ENCODE data around the gene DNM3. TPM values are rescaled to one million over a fixed set of nuclear protein-coding genes. Genes with fewer than 3 reads are reported as not detected.
A peak's percentile ranks its signal among the peaks of the same experiment; 100 is the strongest.
"Not testable (repeated sequence)": the region's sequence is repeated elsewhere in the genome, so short reads cannot be mapped to it uniquely, and the experiment has no call there.

DNM3 gene
- total and polyA plus RNA-seq, 4 donors, result 38.5 to 93.9 (median 48.5) TPM

DNA sequence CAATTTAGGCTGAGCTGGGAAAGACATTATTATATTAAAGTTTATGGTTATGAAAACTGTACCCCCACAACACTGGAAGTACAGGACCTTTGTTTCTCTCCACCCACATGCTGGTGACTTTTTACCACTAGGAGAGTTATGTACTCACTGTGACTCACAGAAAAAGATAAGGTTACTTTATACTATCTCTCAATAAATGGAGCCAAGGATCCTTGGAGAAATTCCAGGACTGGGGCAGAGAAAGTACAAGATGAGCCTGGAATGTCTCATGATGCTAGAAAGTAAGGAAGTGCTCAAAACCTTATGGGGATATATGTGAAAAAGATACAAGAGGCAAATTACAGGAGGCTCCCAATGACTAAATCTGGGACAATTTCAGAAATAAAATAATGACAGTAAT, 515.3 kb downstream of the DNM3 start:
- H3K36me3 ChIP-seq (ENCODE audit: control insufficient read depth, insufficient read depth, low read length), result no peaks in the 10 kb centered on the region
- H3K27ac ChIP-seq (ENCODE audit: low read depth, low read length), result no peak overlapping the region
- H3K9me3 ChIP-seq (ENCODE audit: control insufficient read depth, insufficient read depth, low read length), result no peaks in the 10 kb centered on the region
- H3K4me3 ChIP-seq (ENCODE audit: low read depth, low read length), result no peak overlapping the region
- H3K4me1 ChIP-seq (ENCODE audit: control insufficient read depth, insufficient read depth, low read length), result peaks cover 8% of the 10 kb centered on the region
- H3K27me3 ChIP-seq (ENCODE audit: control insufficient read depth, insufficient read depth, low read length), result no peaks in the 10 kb centered on the region
- peak in 1 of 6 donors; percentile 62 for DNase-seq (ENCODE audit: low read depth in 4 of 6, low spot score in 6 of 6)

DNA sequence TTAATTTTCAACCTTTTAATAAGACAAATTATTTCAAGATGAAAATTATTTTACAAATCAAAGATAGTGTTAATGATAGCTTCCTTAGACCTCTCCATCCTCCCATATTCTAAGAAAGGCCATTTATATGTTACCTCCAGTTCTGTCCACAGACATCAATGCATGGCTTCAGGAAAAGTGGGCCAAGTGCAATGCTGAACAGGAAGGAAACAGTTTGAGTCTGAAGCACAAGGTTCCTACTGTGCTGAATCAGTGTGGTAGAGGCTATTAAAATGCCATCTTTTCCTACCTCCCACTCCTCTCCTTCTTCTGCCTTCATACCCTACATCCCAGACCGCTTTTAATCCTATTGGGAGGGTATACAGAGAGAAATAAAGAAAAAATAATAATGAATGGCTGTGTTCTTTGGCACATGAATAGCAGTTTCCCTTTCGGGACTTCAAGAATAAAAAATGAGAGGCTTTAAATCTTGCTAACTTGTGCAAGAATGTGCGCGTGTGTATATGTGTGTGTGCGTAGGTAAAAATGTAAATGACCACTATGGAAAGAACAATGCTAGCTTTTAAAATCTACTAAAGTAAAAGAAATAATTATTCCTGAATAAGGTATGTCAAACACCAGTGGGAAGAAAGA, 516.6 kb downstream of the DNM3 start:
- no peaks in the 10 kb centered on the region for H3K36me3 ChIP-seq (ENCODE audit: control insufficient read depth, insufficient read depth, low read length)
- peaks cover 8% of the 10 kb centered on the region for H3K4me1 ChIP-seq (ENCODE audit: control insufficient read depth, insufficient read depth, low read length)
- peak overlapping the region; percentile 91 for H3K27ac ChIP-seq (ENCODE audit: low read depth, low read length)
- WGBS (ENCODE audit: insufficient coverage), result no CpG with 5 or more reads among the region's 5 CpGs
- H3K27me3 ChIP-seq (ENCODE audit: control insufficient read depth, insufficient read depth, low read length), result no peaks in the 10 kb centered on the region
- H3K4me3 ChIP-seq (ENCODE audit: low read depth, low read length), result peak overlapping the region; percentile 19
- peak in 2 of 6 donors; percentile 59 to 62 for DNase-seq (ENCODE audit: low read depth in 4 of 6, low spot score in 6 of 6)
- no peaks in the 10 kb centered on the region for H3K9me3 ChIP-seq (ENCODE audit: control insufficient read depth, insufficient read depth, low read length)

DNA sequence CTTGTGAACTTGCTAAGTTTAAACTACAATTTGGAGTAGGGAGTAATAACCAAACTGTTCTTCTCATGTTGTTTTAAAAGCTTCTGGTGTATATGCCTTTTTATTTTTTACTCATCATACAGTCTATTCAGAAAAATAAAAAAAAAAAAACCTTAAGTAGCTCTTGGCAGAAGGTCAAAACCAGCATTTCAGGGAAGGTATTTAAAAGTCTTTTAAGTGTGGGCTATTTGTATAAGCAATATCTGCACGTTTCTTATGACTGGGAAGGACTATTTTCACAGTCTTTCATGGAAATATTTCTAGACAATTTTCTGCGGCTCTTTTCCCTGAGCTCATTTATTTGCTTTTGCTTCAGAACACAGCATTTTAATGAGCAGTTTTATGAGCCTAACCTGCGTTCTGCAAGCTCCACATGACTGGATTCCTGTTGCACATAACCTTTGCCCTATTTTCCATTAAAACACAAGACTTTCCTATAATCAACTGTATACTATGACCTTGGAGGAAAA, 518.2 kb downstream of the DNM3 start:
- peaks cover 8% of the 10 kb centered on the region for H3K4me1 ChIP-seq (ENCODE audit: control insufficient read depth, insufficient read depth, low read length)
- DNase-seq (ENCODE audit: low read depth in 4 of 6, low spot score in 6 of 6), result peak in 2 of 6 donors; percentile 73 to 74
- WGBS (ENCODE audit: insufficient coverage), result 10% methylated on average over 2 of the region's 3 CpGs
- H3K27me3 ChIP-seq (ENCODE audit: control insufficient read depth, insufficient read depth, low read length), result no peaks in the 10 kb centered on the region
- peak overlapping the region; percentile 91 for H3K27ac ChIP-seq (ENCODE audit: low read depth, low read length)
- H3K9me3 ChIP-seq (ENCODE audit: control insufficient read depth, insufficient read depth, low read length), result no peaks in the 10 kb centered on the region
- no peaks in the 10 kb centered on the region for H3K36me3 ChIP-seq (ENCODE audit: control insufficient read depth, insufficient read depth, low read length)
- peak overlapping the region; percentile 19 for H3K4me3 ChIP-seq (ENCODE audit: low read depth, low read length)

DNA sequence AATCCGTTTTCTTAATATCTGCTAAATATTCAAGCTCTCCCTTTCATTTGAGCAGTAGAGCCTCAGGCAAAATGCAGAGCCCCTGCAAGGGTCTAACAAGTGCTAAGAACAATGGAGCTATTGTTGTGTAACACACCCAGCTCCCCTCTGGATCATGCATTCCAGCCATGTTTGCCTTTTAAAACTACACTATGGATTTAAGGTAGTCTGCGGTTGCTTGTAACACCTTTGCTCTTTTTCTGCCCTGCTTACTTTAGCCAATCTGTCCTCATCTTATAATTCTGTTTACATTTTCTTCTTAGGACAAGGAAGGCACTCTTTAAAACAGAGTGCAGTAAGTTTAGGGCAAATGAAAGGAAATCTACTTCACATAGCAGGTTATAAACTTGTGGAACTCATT, 519.2 kb downstream of the DNM3 start:
- no peaks in the 10 kb centered on the region for H3K36me3 ChIP-seq (ENCODE audit: control insufficient read depth, insufficient read depth, low read length)
- 0% methylated on average over 1 of the region's 2 CpGs for WGBS (ENCODE audit: insufficient coverage)
- peaks cover 8% of the 10 kb centered on the region for H3K4me1 ChIP-seq (ENCODE audit: control insufficient read depth, insufficient read depth, low read length)
- H3K27me3 ChIP-seq (ENCODE audit: control insufficient read depth, insufficient read depth, low read length), result no peaks in the 10 kb centered on the region
- H3K9me3 ChIP-seq (ENCODE audit: control insufficient read depth, insufficient read depth, low read length), result no peaks in the 10 kb centered on the region
- DNase-seq (ENCODE audit: low read depth in 4 of 6, low spot score in 6 of 6), result peak in 1 of 6 donors; percentile 26
- H3K27ac ChIP-seq (ENCODE audit: low read depth, low read length), result peak overlapping the region; percentile 91
- H3K4me3 ChIP-seq (ENCODE audit: low read depth, low read length), result no peak overlapping the region

DNA sequence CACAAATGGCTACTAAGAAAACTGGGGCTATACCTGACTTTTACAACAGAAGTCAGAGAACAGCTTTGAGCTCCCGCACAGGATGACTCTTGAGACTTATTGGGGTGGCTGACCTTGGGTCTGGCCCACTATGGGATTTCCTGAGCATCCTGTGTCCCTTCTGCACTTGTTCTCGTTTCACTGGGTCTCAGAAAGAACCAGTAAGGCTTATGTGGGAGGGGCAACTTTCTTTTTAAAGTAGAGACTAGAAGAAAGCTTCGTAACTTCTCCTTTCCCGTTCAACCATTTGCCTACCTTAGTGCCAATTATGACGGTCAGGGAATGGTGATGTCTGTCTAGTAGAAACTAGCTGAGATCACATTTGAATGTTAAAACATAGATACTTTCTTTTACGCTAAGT, 519.7 kb downstream of the DNM3 start:
- Histone ChIP-seq H3K27me3 (ENCODE audit: control insufficient read depth, insufficient read depth, low read length) (no peaks in the 10 kb centered on the region), H3K4me3 (ENCODE audit: low read depth, low read length) (no peak overlapping the region), H3K4me1 (ENCODE audit: control insufficient read depth, insufficient read depth, low read length) (peaks cover 8% of the 10 kb centered on the region)

DNA sequence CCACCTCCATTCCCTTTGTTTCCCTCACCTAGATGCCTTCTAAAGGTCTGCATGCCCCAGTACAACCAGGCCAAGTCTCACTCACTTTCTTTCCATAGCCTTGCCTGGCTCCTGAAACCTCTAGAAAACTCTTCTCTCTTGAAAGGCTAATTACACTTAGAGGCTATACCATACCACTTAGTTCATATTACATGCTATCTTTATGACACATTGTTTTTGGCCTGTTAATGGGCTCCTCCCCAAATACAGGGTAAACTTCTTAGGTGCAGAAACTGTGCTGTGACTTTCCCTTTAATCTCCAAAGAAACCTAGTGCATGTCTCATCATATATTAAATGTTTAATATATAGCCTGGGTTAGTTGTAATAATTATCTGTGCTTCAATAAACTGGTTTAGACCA, 522.6 kb downstream of the DNM3 start:
- Histone ChIP-seq H3K27ac (ENCODE audit: low read depth, low read length) (no peak overlapping the region), H3K4me1 (ENCODE audit: control insufficient read depth, insufficient read depth, low read length) (peaks cover 7% of the 10 kb centered on the region), H3K27me3 (ENCODE audit: control insufficient read depth, insufficient read depth, low read length) (no peaks in the 10 kb centered on the region), H3K9me3 (ENCODE audit: control insufficient read depth, insufficient read depth, low read length) (peaks cover 8% of the 10 kb centered on the region), H3K36me3 (ENCODE audit: control insufficient read depth, insufficient read depth, low read length) (no peaks in the 10 kb centered on the region), H3K4me3 (ENCODE audit: low read depth, low read length) (no peak overlapping the region)
- no peak for DNase-seq (ENCODE audit: low read depth in 4 of 6, low spot score in 6 of 6)

More for the DNA sequence above, 519.7 kb downstream of the DNM3 start:
- no peak for DNase-seq (ENCODE audit: low read depth in 4 of 6, low spot score in 6 of 6)
- no peaks in the 10 kb centered on the region for H3K9me3 ChIP-seq (ENCODE audit: control insufficient read depth, insufficient read depth, low read length)
- no peaks in the 10 kb centered on the region for H3K36me3 ChIP-seq (ENCODE audit: control insufficient read depth, insufficient read depth, low read length)
- peak overlapping the region; percentile 91 for H3K27ac ChIP-seq (ENCODE audit: low read depth, low read length)
- 75% methylated on average over 2 of the region's 6 CpGs for WGBS (ENCODE audit: insufficient coverage)

DNA sequence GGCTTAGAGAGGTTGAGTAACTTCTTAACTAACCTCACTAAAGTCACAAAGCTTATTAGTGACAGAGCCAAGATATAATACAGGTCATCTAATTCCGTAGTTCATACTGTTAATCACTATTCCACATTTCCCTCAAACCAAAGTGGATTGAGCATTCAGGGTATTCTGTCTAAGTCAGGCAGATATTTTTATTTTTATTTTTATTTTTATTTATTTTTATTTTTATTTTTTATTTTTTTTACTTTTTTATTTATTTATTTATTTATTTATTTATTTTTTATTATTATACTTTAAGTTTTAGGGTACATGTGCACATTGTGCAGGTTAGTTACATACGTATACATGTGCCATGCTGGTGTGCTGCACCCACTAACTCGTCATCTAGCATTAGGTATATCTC, 530.3 kb downstream of the DNM3 start:
- WGBS (ENCODE audit: insufficient coverage), result no CpG with 5 or more reads among the region's 3 CpGs
- not testable (repeated sequence) for H3K36me3 ChIP-seq (ENCODE audit: control insufficient read depth, insufficient read depth, low read length); H3K27me3 ChIP-seq (ENCODE audit: control insufficient read depth, insufficient read depth, low read length); H3K27ac ChIP-seq (ENCODE audit: low read depth, low read length); H3K9me3 ChIP-seq (ENCODE audit: control insufficient read depth, insufficient read depth, low read length); DNase-seq (ENCODE audit: low read depth in 4 of 6, low spot score in 6 of 6); H3K4me1 ChIP-seq (ENCODE audit: control insufficient read depth, insufficient read depth, low read length); H3K4me3 ChIP-seq (ENCODE audit: low read depth, low read length)

DNA sequence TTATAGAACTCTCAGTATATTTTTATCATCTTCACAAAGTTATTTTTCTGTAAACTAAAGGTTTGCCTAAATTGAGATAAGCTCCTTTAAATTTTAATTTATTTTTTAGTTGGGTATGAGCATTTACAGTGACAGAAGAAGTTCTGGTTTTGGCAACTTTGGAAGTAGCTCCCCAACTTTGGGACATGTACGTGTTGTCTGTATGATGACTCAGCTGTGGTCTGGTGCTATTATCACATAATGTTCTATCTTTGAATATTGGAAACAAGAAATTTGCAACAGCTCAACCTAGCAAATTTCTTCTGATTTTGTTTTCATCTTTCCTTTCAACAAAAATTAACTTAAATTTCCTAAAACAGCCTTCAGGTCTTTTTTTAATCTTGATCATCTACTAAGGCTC, 532.6 kb downstream of the DNM3 start:
- H3K4me1 ChIP-seq (ENCODE audit: control insufficient read depth, insufficient read depth, low read length), result no peaks in the 10 kb centered on the region
- H3K36me3 ChIP-seq (ENCODE audit: control insufficient read depth, insufficient read depth, low read length), result no peaks in the 10 kb centered on the region
- H3K9me3 ChIP-seq (ENCODE audit: control insufficient read depth, insufficient read depth, low read length), result no peaks in the 10 kb centered on the region
- no peaks in the 10 kb centered on the region for H3K27me3 ChIP-seq (ENCODE audit: control insufficient read depth, insufficient read depth, low read length)
- WGBS (ENCODE audit: insufficient coverage), result no CpG with 5 or more reads among the region's 1 CpG
- DNase-seq (ENCODE audit: low read depth in 4 of 6, low spot score in 6 of 6), result no peak
- no peak overlapping the region for H3K27ac ChIP-seq (ENCODE audit: low read depth, low read length)
- no peak overlapping the region for H3K4me3 ChIP-seq (ENCODE audit: low read depth, low read length)

DNA sequence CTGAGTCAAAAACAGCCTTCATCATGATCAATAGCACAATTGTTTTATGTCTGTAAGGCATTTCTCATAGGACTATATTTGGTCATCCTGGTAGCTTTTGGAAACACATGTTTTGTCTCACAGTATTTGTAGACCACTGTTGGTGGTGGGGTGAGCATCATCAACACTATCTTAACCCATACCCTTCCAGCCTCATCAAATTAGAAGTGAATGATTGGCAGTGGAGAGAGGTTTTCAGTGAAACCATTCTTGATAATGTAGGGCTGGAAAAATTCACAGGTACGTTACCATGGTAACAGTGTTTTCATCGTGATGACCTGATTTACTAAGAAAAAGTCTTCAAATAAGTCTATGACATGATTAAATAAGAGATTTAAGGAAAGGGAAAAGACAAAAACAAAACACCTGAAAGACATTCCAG, 533.9 kb downstream of the DNM3 start:
- DNase-seq (ENCODE audit: low read depth in 4 of 6, low spot score in 6 of 6), result no peak

DNA sequence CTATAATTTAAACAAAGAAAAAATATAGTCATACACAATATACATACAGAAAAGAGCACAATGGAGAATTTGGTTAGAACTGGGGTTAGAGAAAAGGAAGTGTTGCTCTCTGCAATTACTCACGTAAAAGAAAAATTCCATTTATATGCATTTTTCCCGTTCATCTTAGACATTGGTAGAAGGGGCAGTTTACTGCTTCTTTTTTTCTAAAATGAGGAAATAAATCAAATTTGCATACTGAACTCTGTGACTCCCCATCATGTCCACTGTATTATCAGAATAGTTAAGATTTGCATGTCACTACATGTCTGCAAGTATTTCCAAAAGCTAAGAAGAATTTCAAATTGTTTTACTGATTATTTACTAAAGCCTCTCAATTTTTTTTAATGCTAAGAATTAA, 535.1 kb downstream of the DNM3 start:
- Histone ChIP-seq H3K9me3 (ENCODE audit: control insufficient read depth, insufficient read depth, low read length) (no peaks in the 10 kb centered on the region), H3K27ac (ENCODE audit: low read depth, low read length) (no peak overlapping the region), H3K4me1 (ENCODE audit: control insufficient read depth, insufficient read depth, low read length) (no peaks in the 10 kb centered on the region), H3K36me3 (ENCODE audit: control insufficient read depth, insufficient read depth, low read length) (no peaks in the 10 kb centered on the region), H3K27me3 (ENCODE audit: control insufficient read depth, insufficient read depth, low read length) (no peaks in the 10 kb centered on the region), H3K4me3 (ENCODE audit: low read depth, low read length) (no peak overlapping the region)
- DNase-seq (ENCODE audit: low read depth in 4 of 6, low spot score in 6 of 6), result no peak
- no CpG with 5 or more reads among the region's 2 CpGs for WGBS (ENCODE audit: insufficient coverage)

More for the DNA sequence above, 533.9 kb downstream of the DNM3 start:
- Histone ChIP-seq H3K36me3 (ENCODE audit: control insufficient read depth, insufficient read depth, low read length) (no peaks in the 10 kb centered on the region), H3K4me1 (ENCODE audit: control insufficient read depth, insufficient read depth, low read length) (no peaks in the 10 kb centered on the region), H3K4me3 (ENCODE audit: low read depth, low read length) (no peak overlapping the region), H3K27ac (ENCODE audit: low read depth, low read length) (no peak overlapping the region), H3K27me3 (ENCODE audit: control insufficient read depth, insufficient read depth, low read length) (no peaks in the 10 kb centered on the region), H3K9me3 (ENCODE audit: control insufficient read depth, insufficient read depth, low read length) (no peaks in the 10 kb centered on the region)
- WGBS (ENCODE audit: insufficient coverage), result no CpG with 5 or more reads among the region's 2 CpGs
